Skeletal muscle tissue (tissue), 4 donors: Measurements from ENCODE around the gene SF3B2. TPM values are rescaled to one million over a fixed set of nuclear protein-coding genes. Genes with fewer than 3 reads are reported as not detected.
A peak's percentile ranks its signal among the peaks of the same experiment; 100 is the strongest.

Experiments used
- H3K27ac ChIP-seq: one replicate; pipeline ENCODE4 v1.7.0; 2013; ENCODE audit warnings: mild to moderate bottlenecking, low read depth, low read length, inconsistent platforms
- H3K27me3 ChIP-seq, 3 donors: one replicate each; pipeline ENCODE4 v1.7.0; 2013; ENCODE audit warnings: low read length in 3 of 3; ENCODE audit not compliant: control insufficient read depth in 3 of 3, insufficient read depth in 3 of 3
- H3K36me3 ChIP-seq, 3 donors: one replicate each; pipeline ENCODE4 v1.7.0; 2013; ENCODE audit warnings: low read length in 3 of 3; ENCODE audit not compliant: control insufficient read depth in 3 of 3, insufficient read depth in 3 of 3
- H3K4me1 ChIP-seq, 3 donors: one replicate each; pipeline ENCODE4 v1.7.0; 2013; ENCODE audit warnings: low read length in 3 of 3, mild to moderate bottlenecking in 3 of 3; ENCODE audit not compliant: control insufficient read depth in 3 of 3, insufficient read depth in 3 of 3
- H3K4me3 ChIP-seq, 3 donors: one replicate each; pipeline ENCODE4 v1.7.0; 2013; ENCODE audit warnings: low read length in 3 of 3
- H3K9ac ChIP-seq, 3 donors: one replicate each; pipeline ENCODE4 v1.7.0; 2013; ENCODE audit warnings: low read length in 3 of 3, mild to moderate bottlenecking in 3 of 3, moderate library complexity in 2 of 3, low read depth in 1 of 3
- H3K9me3 ChIP-seq, 3 donors: one replicate each; pipeline ENCODE4 v1.7.0; 2013; ENCODE audit warnings: low read length in 3 of 3; ENCODE audit not compliant: control insufficient read depth in 3 of 3
- total RNA-seq: library from RNA; depleted of rRNA; stranded (reverse); fragments of >200 nt; gene quantifications from one replicate; pipeline ENCODE4 v1.2.3, GENCODE V29; 2014
- donor health status: Osteomylitis.

Gene SF3B2, protein sequence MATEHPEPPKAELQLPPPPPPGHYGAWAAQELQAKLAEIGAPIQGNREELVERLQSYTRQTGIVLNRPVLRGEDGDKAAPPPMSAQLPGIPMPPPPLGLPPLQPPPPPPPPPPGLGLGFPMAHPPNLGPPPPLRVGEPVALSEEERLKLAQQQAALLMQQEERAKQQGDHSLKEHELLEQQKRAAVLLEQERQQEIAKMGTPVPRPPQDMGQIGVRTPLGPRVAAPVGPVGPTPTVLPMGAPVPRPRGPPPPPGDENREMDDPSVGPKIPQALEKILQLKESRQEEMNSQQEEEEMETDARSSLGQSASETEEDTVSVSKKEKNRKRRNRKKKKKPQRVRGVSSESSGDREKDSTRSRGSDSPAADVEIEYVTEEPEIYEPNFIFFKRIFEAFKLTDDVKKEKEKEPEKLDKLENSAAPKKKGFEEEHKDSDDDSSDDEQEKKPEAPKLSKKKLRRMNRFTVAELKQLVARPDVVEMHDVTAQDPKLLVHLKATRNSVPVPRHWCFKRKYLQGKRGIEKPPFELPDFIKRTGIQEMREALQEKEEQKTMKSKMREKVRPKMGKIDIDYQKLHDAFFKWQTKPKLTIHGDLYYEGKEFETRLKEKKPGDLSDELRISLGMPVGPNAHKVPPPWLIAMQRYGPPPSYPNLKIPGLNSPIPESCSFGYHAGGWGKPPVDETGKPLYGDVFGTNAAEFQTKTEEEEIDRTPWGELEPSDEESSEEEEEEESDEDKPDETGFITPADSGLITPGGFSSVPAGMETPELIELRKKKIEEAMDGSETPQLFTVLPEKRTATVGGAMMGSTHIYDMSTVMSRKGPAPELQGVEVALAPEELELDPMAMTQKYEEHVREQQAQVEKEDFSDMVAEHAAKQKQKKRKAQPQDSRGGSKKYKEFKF
- total RNA-seq, result 62.1 TPM

DNA sequence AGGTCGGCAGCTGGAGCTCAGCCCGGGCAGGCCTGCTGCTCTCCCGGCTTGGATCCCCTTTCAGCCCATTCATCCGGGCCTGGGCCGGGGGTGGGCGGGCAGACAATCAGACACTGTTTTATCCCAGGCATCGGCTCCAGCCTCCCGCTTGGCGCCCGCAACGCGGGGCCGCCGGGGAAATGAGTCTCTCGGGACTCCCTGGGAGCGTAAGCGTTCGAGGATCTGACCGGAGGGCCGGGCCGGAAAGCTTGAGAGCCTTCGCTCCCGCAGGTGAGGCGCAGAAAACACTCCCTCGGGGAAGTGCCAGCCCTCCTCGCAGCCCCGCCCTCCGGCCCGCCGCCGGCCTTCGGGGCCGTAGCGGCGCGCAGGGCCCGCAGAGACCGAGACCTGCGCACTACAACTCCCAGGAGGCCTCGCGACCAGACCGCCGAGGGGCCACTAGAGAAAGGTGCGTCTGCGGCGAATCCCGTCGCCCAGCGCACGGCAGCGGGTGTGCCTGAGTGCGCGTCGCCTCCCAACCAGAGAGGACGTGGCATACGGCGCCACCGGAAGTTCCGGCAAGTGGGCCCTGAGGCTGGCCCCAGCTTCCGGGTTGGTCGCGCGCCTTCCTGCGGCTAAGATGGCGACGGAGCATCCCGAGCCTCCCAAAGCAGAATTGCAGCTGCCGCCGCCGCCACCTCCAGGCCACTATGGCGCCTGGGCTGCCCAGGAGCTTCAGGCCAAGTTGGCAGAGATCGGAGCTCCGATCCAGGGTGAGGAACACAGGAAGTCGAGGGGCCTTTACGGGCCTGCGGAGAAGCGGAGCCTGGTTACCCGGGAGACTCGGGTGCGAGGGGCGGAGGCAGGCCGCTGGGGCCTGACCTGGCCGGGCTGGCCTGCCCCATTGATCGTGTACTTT lies at the start of gene SF3B2:
Gene SF3B2, plus strand, starts transcription at position 599 of the 898 bp plus-strand sequence. Its CDS starts 21 bp downstream, at position 620.
- Histone ChIP-seq H3K4me3 (peak within 1 kb of the TSS; percentile 96 to 99 (median 98)), H3K4me1 (peaks cover 21 to 35% (median 30%) of the 10 kb centered on the region in 3 donors), H3K27ac (peak within 1 kb of the TSS; percentile 84), H3K27me3 (peaks cover 10 to 27% (median 19%) of the 10 kb centered on the region in 3 donors), H3K36me3 (peaks cover 23 to 26% (median 25%) of the 10 kb centered on the region in 3 donors), H3K9me3 (no peaks in the 10 kb centered on the region), H3K9ac (peak within 1 kb of the TSS; percentile 92 to 97 (median 97))

DNA sequence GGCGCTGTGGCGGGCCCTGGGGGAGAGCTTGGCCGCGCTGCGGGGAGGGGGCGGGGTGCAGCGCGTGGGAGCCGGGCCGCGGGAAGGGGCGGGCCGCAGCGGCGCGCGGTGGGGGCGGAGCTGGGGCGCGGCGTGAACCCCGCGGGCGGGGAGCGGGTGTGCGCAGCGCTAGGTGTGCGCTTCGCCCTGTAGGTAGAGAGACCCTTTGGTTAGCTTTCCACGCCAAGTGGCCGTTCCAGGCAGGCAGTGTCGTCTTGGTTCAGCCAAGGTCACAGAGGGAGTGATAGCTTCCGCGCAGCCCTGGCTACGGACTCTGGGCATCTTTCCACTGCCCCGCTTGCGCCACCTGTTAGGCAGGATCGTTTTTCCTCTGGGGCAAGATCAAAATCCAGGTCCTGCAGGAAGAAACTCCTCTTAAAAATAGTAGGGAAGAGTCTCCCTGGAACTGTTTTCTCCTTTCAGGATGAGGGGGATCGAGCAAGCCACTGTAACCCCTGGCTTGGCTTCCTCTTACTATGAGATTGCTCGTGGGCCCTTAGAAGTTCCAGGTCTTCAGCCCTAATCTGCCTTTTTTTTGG lies 49.4 kb upstream of the SF3B2 start:
- Histone ChIP-seq H3K36me3 (peaks cover 39 to 55% (median 42%) of the 10 kb centered on the region in 3 donors), H3K9ac (peak overlapping the region; percentile 90 to 98 (median 97)), H3K27ac (peak overlapping the region; percentile 95), H3K9me3 (no peaks in the 10 kb centered on the region), H3K27me3 (no peaks in the 10 kb centered on the region), H3K4me3 (peak overlapping the region; percentile 88 to 99 (median 97)), H3K4me1 (peaks cover 35 to 57% (median 48%) of the 10 kb centered on the region in 3 donors)

DNA sequence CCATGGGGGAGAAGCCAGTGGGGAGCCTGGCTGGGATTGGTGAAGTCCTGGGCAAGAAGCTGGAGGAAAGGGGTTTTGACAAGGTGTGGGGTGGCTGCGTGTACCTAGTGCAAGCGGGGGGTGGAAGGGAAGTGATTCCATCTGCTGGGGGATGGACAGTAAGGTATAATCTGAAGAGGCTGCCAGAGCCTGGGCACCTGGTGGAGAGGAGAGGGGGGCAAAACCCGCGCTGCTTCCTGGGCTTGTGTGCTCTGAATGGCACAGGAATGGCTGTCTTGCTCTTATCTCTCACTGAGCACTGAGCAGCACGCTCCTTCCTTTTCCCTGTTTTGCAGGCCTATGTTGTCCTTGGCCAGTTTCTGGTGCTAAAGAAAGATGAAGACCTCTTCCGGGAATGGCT lies 48.9 kb upstream of the SF3B2 start:
- Histone ChIP-seq H3K4me3 (peak overlapping the region; percentile 88 to 99 (median 97)), H3K4me1 (peaks cover 35 to 59% (median 51%) of the 10 kb centered on the region in 3 donors), H3K36me3 (peaks cover 34 to 52% (median 36%) of the 10 kb centered on the region in 3 donors), H3K27me3 (no peaks in the 10 kb centered on the region), H3K9ac (peak overlapping the region; percentile 81 to 98 (median 97)), H3K27ac (peak overlapping the region; percentile 95), H3K9me3 (no peaks in the 10 kb centered on the region)

DNA sequence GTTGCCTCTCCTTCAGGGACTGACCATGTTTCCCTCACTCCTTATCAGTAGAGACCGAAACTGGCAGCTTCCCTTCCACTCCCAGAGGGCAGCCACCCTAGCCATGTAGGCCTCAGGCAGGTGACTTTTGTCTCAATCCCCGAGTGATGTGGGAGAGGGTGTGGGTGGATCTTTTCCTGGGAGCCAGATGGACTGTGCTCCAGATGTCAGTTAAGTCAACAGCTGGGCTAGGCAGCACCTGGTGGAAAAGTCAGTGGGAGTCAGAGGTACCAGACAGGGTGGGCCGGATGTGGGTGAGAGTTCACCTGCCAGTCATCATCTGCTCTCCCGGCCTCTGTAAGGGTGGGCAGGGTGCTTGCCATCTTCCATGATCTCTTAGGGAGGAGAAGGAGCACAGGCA lies 48.0 kb upstream of the SF3B2 start:
- no peaks in the 10 kb centered on the region for H3K9me3 ChIP-seq
- peaks cover 33 to 59% (median 51%) of the 10 kb centered on the region in 3 donors for H3K4me1 ChIP-seq
- peak overlapping the region in 2 of 3 donors; percentile 58 to 60 for H3K9ac ChIP-seq
- peak overlapping the region in 1 of 3 donors; percentile 29 for H3K4me3 ChIP-seq
- no peaks in the 10 kb centered on the region for H3K27me3 ChIP-seq
- H3K36me3 ChIP-seq, result peaks cover 26 to 43% (median 27%) of the 10 kb centered on the region in 3 donors
- peak overlapping the region; percentile 18 for H3K27ac ChIP-seq

DNA sequence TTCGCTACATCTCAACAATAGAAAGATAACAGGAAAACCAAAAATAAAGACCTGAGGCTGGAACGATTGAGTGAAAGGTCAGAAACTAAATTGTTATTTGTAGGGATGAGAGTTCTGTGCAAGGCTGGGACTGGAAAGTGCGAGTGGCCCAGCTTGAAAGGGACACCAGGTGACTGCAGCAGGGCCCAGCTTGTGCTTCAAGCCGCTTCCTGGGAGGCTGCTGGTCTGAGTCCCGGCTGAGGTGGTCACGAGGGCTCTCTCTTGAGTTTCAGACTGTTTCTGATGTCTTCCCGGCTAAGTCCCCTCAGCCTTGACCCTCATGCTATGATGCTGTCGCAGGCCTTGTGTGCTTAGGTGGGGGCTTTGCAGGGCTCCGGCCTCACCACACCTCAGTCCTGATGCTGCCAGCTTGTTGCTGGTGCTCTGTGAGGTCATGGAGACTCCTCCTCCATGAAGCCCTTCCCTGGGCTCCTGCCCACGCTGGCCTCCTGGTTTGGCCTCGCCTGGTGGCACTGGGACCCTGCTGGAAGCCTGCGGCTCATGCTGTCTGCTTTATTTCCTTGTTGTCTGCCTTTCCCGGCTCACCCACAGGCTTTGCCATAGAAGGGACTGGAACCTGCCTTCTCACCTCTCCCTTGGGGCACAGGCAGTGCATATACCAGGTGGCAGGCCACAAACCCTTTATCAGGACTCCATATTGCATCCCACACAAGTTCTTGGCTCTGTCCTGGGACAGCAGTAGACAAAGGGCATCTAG lies 45.9 kb upstream of the SF3B2 start:
- no peak overlapping the region for H3K4me3 ChIP-seq
- H3K27me3 ChIP-seq, result peaks cover under 1 to 2% (median 1%) of the 10 kb centered on the region in 3 donors
- H3K36me3 ChIP-seq, result peaks cover 14 to 29% (median 14%) of the 10 kb centered on the region in 3 donors
- no peaks in the 10 kb centered on the region for H3K9me3 ChIP-seq
- no peak overlapping the region for H3K27ac ChIP-seq
- peaks cover 22 to 45% (median 39%) of the 10 kb centered on the region in 3 donors for H3K4me1 ChIP-seq
- peak overlapping the region in 2 of 3 donors; percentile 38 to 57 for H3K9ac ChIP-seq

DNA sequence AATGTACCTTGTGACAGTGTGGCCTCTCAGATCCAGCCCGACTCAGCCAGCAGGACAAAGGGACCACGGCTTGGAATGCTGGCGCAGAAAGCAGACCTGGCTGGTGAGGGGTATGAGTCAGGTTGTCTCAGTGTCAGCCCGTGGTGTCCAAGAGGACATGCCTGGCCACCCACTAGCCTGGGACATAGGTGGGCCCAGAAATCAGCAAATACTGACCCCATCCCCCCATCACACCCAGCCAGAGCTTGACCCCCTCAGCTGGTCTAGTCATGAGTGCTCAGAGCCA lies 45.3 kb upstream of the SF3B2 start:
- Histone ChIP-seq H3K4me1 (peaks cover 22 to 44% (median 39%) of the 10 kb centered on the region in 3 donors), H3K36me3 (peaks cover 14 to 28% (median 14%) of the 10 kb centered on the region in 3 donors), H3K9ac (peak overlapping the region; percentile 8 to 57 (median 38)), H3K27ac (no peak overlapping the region), H3K9me3 (no peaks in the 10 kb centered on the region), H3K4me3 (no peak overlapping the region), H3K27me3 (peaks cover 6 to 7% (median 6%) of the 10 kb centered on the region in 3 donors)

DNA sequence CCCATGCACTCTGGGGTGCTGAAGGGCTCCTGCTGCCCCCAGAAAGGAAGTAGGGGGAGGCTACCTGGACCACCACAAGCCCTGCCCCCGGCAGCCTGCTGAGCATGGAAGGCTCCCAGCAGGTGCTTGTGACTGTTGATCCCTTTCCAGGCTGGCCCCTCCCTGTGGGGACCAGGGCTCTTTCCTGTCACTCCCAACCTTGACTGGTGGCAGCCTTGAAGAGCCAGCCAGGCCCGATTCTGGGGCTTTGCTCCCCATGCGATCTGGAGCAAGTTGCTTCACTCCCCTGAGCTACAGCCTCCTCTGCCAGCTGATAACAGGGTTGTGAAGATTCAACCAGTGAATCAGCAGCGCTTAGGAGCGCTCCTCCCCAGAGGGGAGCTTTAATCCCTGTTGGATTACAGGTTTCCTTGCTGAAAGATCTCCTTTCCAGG lies 44.9 kb upstream of the SF3B2 start:
- peaks cover 22 to 47% (median 39%) of the 10 kb centered on the region in 3 donors for H3K4me1 ChIP-seq
- H3K4me3 ChIP-seq, result no peak overlapping the region
- no peaks in the 10 kb centered on the region for H3K9me3 ChIP-seq
- peak overlapping the region; percentile 8 to 57 (median 38) for H3K9ac ChIP-seq
- no peak overlapping the region for H3K27ac ChIP-seq
- peaks cover 9 to 11% (median 10%) of the 10 kb centered on the region in 3 donors for H3K27me3 ChIP-seq
- H3K36me3 ChIP-seq, result peaks cover 14 to 27% (median 14%) of the 10 kb centered on the region in 3 donors

DNA sequence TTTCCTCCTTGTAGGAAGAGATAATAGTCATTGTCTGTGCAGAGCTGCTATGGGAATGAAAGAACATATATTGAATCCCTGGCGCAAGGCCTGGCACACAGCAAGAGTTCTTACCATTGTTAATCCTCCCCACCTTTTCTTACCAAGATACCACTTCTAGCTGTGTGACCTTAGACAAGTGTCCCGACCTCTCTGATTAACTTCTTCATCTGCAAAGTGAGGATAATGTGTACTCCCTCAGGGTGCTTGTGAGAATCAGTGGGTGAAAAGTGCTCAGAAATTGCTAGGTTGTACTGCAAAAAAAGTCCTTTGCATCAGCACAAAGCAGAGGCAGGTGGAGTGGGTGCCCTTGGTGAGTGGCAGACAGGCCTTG lies 44.1 kb upstream of the SF3B2 start:
- Histone ChIP-seq H3K9ac (peak overlapping the region in 1 of 3 donors; percentile 33), H3K27ac (no peak overlapping the region), H3K4me1 (peaks cover 19 to 42% (median 34%) of the 10 kb centered on the region in 3 donors), H3K4me3 (no peak overlapping the region), H3K9me3 (no peaks in the 10 kb centered on the region), H3K27me3 (peaks cover 13 to 18% (median 17%) of the 10 kb centered on the region in 3 donors), H3K36me3 (peaks cover 14 to 27% (median 14%) of the 10 kb centered on the region in 3 donors)
